Body of pancreas (tissue), 4 donors: Measurements from ENCODE around the gene C2CD4C. TPM values are rescaled to one million over a fixed set of nuclear protein-coding genes. Genes with fewer than 3 reads are reported as not detected.
A peak's percentile ranks its signal among the peaks of the same experiment; 100 is the strongest.

Source experiments
- ATAC-seq: fragments of 150-250 bp; one replicate; pipeline ENCODE4 v1.9.1; 2016
- DNase-seq, 4 donors: peaks; one replicate each; pipeline ENCODE4 v3.0.0-alpha.2; 2019
- H3K27ac ChIP-seq, 4 donors: fragments of 200-600 bp; sonication (generic); 1 replicate in 3 of 4; 2 replicates in 1 of 4; pipeline versions ENCODE4 v1.5.1 to v1.6.1; 2016 to 2019; ENCODE audit warnings: mild to moderate bottlenecking in 1 of 4, mixed read lengths in 1 of 4, moderate library complexity in 1 of 4
- H3K27me3 ChIP-seq, 2 donors: fragments of 200-600 bp; sonication (generic); one replicate each; pipeline ENCODE4 v1.6.0; 2016; ENCODE audit warnings: mild to moderate bottlenecking in 1 of 2
- H3K36me3 ChIP-seq, 2 donors: fragments of 200-600 bp; sonication (generic); replicated peaks in 1 of 2; 2 replicates each; pipeline ENCODE4 v1.5.1; 2016; ENCODE audit warnings: low read depth in 2 of 2; ENCODE audit not compliant: insufficient read depth in 1 of 2
- H3K4me1 ChIP-seq: fragments of 200-600 bp; sonication (generic); one replicate; pipeline ENCODE4 v1.6.0; 2016
- H3K4me3 ChIP-seq, 2 donors: fragments of 200-600 bp; sonication (generic); 1 replicate in 1 of 2; 2 replicates in 1 of 2; pipeline ENCODE4 v1.5.1; 2016 to 2019
- H3K9me3 ChIP-seq, 3 donors: fragments of 200-600 bp; sonication (generic); 1 replicate in 2 of 3; 2 replicates in 1 of 3; pipeline ENCODE4 v1.5.1; 2016
- POLR2A ChIP-seq, 3 donors: fragments of 450-650 bp; IDR thresholded peaks; one replicate each; pipeline ENCODE4 v1.6.1; 2016; ENCODE audit warnings: antibody characterized with exemption in 3 of 3, mild to moderate bottlenecking in 2 of 3
- WGBS, 2 donors: methylation state at CpG; one replicate each; pipeline ENCODE4 v1.1.5; 2017; 5-methylcytosine and 5-hydroxymethylcytosine counted together
- intact Hi-C: fragments of 100-400 bp; cut with DNase I; formaldehyde crosslinking; loops from one replicate; pipeline ENCODE4 v1.15.1; 2023
- total RNA-seq, 2 donors: library from RNA; depleted of rRNA; stranded (reverse); fragments of >200 nt; gene quantifications; one replicate each; pipeline ENCODE4 v1.1.0, GENCODE V29; 2016
- TF ChIP-seq, protein P1 (sequence below), 7 experiments: fragments of 450-650 bp in 4 of 7; fragments of 200-600 bp in 3 of 7; sonication (generic) in 3 of 7; IDR thresholded peaks; one replicate each; pipeline ENCODE4 v1.5.1; 2016 to 2019; ENCODE audit warnings: antibody characterized with exemption in 7 of 7

Gene C2CD4C
- total RNA-seq, 2 donors from 2014 or later = 0.33 to 1.8 TPM

DNA sequence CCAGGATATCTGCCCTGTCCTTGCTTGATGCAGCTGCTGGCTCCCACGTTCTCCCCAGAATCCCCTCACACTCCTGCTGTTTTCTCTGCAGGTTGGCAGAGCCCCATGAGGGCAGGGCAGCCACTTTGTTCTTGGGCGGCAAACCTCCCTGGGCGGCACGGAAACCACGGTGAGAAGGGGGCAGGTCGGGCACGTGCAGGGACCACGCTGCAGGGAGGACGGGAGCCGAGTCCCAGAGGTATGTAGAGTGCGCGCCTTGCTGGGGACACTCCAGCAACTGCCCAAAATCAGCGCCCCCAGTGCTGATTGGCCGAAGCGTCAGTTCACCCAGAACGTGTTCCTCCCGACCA lies 34.1 kb downstream of the C2CD4C start:
- DNase-seq (no peak), ATAC-seq (no peak)
- Histone ChIP-seq H3K9me3 (no peaks in the 10 kb centered on the region), H3K27ac (no peak overlapping the region), H3K36me3 (no peaks in the 10 kb centered on the region), H3K4me1 (no peaks in the 10 kb centered on the region), H3K4me3 (no peak overlapping the region), H3K27me3 (peaks cover 0 to 10% of the 10 kb centered on the region in 2 donors)
- intact Hi-C loops = no loop called here
- no peak for TF ChIP-seq POLR2A (IDR thresholded peaks at IDR 0.05)
- TF ChIP-seq, protein P1, sequence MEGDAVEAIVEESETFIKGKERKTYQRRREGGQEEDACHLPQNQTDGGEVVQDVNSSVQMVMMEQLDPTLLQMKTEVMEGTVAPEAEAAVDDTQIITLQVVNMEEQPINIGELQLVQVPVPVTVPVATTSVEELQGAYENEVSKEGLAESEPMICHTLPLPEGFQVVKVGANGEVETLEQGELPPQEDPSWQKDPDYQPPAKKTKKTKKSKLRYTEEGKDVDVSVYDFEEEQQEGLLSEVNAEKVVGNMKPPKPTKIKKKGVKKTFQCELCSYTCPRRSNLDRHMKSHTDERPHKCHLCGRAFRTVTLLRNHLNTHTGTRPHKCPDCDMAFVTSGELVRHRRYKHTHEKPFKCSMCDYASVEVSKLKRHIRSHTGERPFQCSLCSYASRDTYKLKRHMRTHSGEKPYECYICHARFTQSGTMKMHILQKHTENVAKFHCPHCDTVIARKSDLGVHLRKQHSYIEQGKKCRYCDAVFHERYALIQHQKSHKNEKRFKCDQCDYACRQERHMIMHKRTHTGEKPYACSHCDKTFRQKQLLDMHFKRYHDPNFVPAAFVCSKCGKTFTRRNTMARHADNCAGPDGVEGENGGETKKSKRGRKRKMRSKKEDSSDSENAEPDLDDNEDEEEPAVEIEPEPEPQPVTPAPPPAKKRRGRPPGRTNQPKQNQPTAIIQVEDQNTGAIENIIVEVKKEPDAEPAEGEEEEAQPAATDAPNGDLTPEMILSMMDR (IDR thresholded peaks at IDR 0.05) = no peak
- WGBS, 2 donors = 53 to 54% methylated on average over 7 to 17 of the region's 17 CpGs

DNA sequence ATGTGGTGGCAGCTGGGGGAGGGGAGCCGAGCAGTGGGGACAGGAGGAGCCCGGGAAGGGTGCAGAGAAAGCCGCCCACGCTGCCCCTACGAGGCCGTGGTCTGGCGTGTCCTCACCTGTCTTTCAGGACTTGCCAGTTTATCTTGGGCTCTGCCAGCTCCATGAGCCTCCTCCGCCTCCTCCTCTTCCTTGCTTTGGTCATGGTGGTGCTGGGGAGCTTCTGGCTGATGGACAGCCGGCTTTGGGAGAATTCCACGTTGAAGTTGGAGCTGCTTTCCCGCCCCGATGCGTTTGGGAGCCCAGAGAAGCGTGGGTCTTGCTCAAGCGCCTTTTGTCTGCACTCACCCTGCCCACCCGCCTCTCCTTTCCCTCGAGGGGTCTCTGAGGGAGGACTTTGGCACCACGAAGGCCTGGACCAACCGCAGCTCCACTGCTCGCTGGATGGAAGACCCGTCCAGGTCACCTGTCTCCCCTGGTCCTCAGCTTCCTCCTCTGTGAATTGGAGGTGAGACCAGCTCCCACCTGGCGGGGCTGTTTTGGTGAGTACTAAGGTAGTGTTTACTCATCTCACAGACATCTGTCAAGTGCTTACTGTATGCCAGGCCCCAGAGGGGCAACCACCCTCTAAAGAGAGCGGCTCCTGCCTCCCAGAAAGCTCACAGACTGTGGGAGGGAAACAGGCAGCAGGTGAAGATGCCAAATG lies 34.6 kb downstream of the C2CD4C start:
- DNase-seq (no peak), ATAC-seq (no peak)
- intact Hi-C loops = no loop called here
- WGBS, 2 donors = 40 to 43% methylated on average over 8 to 23 of the region's 23 CpGs
- Histone ChIP-seq H3K4me1 (no peaks in the 10 kb centered on the region), H3K4me3 (no peak overlapping the region), H3K27me3 (peaks cover 0 to 10% of the 10 kb centered on the region in 2 donors), H3K27ac (no peak overlapping the region), H3K36me3 (no peaks in the 10 kb centered on the region), H3K9me3 (no peaks in the 10 kb centered on the region)
- TF ChIP-seq POLR2A (IDR thresholded peaks at IDR 0.05) = no peak
- TF ChIP-seq, protein P1 (IDR thresholded peaks at IDR 0.05) = no peak

DNA sequence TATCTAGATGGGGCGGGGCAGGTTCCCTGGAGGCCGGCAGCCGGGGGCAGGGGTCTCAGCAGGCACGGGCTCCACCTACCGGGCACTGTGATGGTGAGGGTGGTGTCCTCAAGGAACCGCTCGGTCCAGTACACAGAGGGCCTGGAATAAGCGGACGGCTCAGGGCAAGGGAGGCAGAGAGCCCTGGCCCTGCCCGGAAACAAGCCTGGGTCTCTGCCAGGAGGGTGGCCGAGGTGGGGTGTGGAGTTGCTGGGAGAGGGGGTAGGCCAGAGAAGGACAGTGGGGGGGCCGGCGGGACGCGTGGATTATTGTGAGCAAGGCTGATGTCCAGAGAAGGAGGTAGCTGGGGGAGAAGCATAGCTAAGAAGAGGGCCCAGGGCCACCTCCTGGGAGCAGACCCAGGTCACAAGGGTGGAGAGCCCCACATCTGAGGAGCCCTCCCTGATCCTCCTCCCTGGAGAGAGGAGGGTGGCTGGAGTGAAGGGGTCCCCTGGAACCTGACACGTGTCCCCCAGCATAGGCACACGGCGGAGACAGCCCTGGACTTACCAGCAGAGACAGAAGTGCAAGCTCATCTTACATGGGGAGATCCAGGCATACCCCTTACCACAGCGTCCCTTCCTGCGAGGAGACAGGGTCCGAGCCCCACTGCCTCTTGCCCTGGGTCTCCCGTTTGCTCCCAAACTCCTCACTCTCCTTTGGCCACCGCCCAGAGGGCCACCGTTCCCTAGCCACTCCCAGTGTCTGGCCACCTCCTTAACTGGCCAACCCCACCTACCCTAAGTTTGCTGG lies 35.4 kb downstream of the C2CD4C start:
- no peak for DNase-seq
- WGBS, 2 donors = 68 to 69% methylated on average over 18 to 24 of the region's 24 CpGs
- H3K36me3 ChIP-seq = no peaks in the 10 kb centered on the region
- ATAC-seq = no peak
- intact Hi-C loops = no loop called here
- TF ChIP-seq, protein P1 (IDR thresholded peaks at IDR 0.05) = no peak
- TF ChIP-seq POLR2A (IDR thresholded peaks at IDR 0.05) = no peak
- H3K27me3 ChIP-seq = peaks cover 0 to 10% of the 10 kb centered on the region in 2 donors
- no peaks in the 10 kb centered on the region for H3K4me1 ChIP-seq
- H3K4me3 ChIP-seq = no peak overlapping the region
- no peaks in the 10 kb centered on the region for H3K9me3 ChIP-seq
- no peak overlapping the region for H3K27ac ChIP-seq

DNA sequence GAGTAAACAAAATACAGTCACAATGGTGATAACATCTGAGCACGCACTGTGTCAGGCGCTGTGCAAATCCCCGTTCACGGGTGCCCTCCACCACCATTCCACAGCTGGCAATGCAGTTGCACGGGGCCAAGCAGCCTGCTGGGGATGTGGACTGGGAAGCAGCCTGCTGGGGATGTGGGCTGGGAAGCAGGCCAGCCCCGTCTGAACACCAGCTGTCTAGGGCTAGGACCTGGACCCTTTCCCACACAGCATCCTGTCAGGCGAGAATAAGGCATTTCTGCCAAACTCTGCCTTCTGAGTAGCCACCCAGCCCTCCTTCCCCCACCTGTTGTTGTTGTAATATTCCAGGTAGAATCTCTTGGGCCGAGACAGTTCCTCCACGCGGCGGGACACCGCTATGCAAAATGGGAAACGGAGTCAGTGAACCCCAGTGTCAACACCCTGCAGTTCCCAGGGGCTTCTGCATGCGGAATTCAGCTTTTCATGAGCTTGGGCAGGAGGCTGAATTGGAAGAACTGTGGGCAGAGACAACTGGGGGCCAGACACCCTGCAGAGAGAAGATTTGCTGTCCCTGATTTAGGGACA lies 36.5 kb downstream of the C2CD4C start:
- peak in 3 of 4 donors; percentile 19 to 36 (median 26) for DNase-seq
- no peak for ATAC-seq
- Histone ChIP-seq H3K4me3 (no peak overlapping the region), H3K9me3 (no peaks in the 10 kb centered on the region), H3K27me3 (peaks cover 0 to 10% of the 10 kb centered on the region in 2 donors), H3K36me3 (no peaks in the 10 kb centered on the region), H3K4me1 (no peaks in the 10 kb centered on the region), H3K27ac (no peak overlapping the region)
- intact Hi-C loops = no loop called here
- 38 to 60% methylated on average over 12 to 14 of the region's 14 CpGs for WGBS, 2 donors
- TF ChIP-seq, protein P1 (IDR thresholded peaks at IDR 0.05) = no peak
- no peak for TF ChIP-seq POLR2A (IDR thresholded peaks at IDR 0.05)
